Measurements from ENCODE around the gene WBP4.

DNA sequence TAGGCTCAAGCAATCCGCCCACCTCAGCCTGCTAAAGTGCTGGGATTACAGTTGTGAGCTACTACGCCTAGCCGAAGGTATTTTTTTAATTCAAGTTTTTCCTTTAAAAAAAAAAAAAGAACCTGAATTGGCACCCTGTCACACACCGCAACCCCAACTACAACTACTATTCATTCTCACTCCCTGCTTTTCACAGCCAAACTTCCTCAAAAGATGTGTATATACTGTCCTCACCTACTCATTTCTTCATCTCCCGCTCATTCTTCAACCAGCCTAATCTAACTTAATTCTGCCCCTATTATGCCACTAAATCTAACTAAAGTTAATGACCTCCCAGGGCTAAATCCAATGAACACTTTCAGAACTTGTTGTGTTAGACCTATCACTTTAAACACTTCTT is 12.7 kb upstream of the WBP4 start:
- TF ChIP-seq, protein P1, sequence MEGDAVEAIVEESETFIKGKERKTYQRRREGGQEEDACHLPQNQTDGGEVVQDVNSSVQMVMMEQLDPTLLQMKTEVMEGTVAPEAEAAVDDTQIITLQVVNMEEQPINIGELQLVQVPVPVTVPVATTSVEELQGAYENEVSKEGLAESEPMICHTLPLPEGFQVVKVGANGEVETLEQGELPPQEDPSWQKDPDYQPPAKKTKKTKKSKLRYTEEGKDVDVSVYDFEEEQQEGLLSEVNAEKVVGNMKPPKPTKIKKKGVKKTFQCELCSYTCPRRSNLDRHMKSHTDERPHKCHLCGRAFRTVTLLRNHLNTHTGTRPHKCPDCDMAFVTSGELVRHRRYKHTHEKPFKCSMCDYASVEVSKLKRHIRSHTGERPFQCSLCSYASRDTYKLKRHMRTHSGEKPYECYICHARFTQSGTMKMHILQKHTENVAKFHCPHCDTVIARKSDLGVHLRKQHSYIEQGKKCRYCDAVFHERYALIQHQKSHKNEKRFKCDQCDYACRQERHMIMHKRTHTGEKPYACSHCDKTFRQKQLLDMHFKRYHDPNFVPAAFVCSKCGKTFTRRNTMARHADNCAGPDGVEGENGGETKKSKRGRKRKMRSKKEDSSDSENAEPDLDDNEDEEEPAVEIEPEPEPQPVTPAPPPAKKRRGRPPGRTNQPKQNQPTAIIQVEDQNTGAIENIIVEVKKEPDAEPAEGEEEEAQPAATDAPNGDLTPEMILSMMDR (IDR thresholded peaks at IDR 0.05) = no peak
- TF ChIP-seq POLR2A (IDR thresholded peaks at IDR 0.05) = no peak

All from breast epithelium (tissue), 3 donors.